ENCODE results near the gene TEX48. TPM values are rescaled to one million over a fixed set of nuclear protein-coding genes. Genes with fewer than 3 reads are reported as not detected.
A peak's percentile ranks its signal among the peaks of the same experiment; 100 is the strongest.

TEX48 gene
- total RNA-seq, 1 donor from 2014 or later = not detected

DNA sequence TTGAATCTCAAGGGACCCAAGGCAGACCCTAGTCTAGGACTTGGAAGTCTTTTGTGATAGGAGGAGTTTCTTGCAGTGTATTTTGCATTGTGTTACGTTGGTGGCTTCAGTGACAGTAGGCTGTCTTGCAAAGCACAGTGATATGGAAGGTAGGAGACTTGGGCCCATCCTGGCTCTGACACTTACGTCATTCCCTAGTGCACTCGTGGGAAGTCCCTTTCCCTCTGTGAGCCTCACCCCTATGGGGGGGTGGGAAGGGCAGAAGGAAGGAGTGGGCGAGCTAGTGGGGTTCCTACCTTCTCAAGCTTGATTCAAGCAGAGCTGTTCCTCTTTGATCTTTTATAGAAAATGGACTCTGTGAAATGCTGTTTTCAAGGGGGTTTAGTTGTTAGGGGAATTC, 15.1 kb downstream of the TEX48 start:
- DNase-seq (ENCODE audit: low spot score) = no peak

DNA sequence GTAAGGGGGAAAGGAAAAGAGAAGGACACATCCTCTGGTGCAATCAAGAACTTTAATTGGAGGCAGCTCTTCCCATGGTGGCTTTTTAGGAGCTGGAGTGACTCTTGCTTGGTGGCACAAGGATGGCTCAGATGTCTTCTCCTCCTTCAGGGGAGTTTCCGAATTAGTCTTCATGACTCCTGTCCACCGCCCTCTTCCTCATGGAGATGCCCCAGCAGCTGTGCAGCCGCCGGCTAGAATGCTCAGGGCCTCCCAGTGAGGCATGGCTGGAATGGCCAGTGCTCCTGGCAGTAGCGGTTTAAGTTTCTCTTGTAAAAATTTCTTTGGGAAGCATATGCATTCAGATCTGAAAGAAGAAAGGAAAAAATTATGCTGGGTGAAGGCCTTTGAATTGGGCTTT, 15.6 kb downstream of the TEX48 start:
- no peak for DNase-seq (ENCODE audit: low spot score)

DNA sequence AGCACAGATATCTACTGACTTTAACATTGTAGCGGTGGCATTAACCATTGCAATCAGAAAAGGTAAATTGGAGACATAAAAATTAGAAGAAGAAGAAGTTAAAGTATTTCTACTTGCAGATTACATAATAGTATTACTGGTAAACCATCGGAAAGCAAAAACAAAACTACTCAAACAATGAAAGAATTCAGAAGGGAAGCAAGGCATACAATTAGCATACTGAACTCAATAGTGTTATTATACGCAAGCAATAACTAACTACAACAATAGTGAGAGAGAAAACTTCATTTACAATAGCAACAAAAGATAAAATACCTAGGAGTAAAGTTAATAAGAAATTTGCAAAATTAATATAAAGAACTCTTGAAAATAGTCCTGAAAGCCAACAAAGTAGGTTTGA, 17.8 kb downstream of the TEX48 start:
- DNase-seq (ENCODE audit: low spot score) = no peak

DNA sequence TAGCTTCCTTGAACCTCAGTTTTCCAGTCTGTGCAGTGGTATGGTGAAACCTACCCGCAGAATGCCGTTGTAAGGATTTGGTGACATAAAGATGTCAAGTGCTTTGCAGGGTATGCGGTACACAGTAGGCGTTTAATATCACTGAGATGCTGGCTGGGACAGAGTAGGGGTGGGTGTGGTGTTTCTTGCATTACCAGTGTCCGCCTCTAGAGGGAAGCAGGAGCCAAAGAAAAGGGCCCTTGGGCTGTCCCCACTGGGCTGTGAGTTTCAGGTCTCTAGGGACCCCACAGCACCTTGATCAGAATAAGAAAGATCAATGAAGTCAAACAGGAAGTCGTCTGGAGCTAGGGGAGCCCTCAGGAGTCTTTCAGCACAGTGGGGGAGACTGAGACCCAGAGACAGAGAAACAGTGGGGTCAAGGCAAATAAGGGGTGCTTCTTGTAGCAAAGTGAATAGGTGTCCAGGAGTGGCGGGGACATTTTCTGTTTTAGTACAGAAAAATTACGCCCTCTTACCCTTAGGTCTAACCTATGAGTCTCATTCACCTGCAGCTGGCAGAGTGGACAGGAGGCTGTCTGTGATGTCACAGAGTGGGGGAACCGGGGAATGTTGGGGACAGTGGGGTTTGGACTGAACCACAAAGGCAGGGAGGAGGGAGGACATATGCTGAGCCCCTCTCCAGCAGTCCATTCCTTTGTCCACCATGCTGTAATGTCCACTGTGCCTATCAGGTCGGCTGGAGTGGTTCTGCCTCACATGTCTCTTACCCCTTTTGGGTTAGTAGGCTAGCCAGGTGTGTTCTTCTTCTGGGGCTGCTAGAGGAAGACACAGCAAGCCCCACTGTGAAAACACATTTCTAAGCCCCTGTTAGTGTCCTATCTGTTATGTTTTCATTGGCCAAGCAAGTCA, 19.7 kb downstream of the TEX48 start:
- DNase-seq (ENCODE audit: low spot score) = no peak

DNA sequence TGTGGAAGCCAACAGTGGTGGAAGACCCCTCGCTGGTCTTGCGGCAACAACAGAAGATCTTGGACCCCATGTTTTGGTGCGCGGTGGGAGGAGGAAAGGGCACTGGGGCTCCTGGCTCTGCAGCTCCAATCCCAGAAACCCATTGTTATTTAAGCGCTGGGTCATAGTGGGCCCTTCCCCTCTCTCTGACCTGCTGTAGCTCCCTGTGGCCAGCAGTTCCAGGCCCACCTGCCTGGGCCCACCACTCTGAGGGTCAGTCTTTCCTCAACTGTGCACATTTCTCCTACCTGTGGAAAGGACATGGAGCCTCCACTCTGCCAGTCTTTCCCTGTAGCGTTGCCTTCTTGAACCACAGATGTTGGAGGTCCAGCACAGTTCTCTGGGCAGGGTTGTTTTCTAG, 24.3 kb downstream of the TEX48 start, which contains the start of gene TEX53:
Gene TEX53, minus strand, starts transcription at position 101 of the 400 bp plus-strand sequence. Its CDS starts 31 bp downstream, at position 70.
- no peak for DNase-seq (ENCODE audit: low spot score)

DNA sequence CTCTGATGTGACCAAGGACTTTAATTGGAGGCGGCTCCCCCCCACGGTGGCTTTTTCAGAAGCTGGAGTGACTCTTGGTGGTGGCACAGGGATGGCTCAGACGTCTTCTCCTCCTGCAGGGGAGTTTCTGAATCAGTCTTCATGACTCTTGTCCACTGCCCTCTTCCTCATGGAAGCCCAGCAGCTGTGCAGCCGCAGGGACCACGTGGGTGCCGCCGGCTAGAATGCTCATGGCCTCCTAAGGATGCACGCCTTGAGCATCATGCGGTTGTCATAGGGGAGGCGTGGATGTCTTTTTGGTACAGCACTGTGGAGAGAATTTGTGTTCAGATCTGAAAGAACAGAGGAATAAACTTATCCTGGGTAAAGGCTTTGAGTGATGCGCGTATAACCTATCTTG, 25.7 kb downstream of the TEX48 start:
- no peak for DNase-seq (ENCODE audit: low spot score)

DNA sequence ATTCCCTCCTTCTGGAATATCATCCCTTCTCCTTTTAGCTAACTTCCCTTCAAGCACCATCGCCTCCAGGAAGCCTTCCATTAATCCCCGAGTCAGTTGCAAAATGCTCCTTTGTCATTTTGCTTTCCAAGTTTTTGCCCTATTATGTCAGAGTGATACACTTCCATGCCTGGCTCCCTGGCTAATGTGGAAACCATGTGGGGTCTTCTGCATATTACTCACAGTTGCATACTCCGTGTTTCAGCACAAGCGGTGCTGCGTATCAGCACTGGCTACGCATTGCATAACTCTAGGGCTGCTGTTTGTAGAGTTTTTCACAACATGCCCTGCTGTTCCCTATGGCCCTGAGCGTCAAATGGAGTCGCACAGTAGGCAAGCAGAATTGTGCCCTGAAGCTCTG, 26.3 kb downstream of the TEX48 start:
- DNase-seq (ENCODE audit: low spot score) = no peak

DNA sequence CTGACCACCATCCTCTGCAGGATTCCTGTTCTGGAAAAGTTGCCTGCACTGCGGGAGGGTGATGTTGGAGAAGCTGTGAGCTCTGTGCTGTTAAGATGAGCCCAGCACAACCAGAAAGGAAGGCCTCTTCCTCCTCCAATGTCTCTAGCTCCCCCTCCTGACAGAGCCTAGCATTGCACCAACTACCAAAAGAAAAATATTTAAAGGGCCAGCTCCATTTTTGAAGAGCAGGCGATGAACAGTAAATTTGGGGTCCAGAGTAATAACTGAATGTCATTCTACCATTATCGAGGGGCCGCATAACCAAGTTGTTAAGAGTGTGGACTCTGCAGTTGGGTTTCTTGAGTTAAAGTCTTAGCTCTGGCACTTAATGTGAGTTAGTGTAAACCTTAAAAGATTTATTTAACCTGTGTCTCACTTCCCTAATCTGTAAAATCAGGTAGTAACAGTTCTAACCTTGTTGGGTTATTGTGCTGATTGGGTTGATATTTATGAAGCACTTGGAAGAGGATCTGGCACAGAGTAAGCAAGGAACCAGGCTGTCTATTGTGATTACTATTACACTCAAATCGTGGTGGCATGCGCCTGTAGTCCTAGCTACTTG, 28.3 kb downstream of the TEX48 start:
- DNase-seq (ENCODE audit: low spot score) = peak; percentile 86

DNA sequence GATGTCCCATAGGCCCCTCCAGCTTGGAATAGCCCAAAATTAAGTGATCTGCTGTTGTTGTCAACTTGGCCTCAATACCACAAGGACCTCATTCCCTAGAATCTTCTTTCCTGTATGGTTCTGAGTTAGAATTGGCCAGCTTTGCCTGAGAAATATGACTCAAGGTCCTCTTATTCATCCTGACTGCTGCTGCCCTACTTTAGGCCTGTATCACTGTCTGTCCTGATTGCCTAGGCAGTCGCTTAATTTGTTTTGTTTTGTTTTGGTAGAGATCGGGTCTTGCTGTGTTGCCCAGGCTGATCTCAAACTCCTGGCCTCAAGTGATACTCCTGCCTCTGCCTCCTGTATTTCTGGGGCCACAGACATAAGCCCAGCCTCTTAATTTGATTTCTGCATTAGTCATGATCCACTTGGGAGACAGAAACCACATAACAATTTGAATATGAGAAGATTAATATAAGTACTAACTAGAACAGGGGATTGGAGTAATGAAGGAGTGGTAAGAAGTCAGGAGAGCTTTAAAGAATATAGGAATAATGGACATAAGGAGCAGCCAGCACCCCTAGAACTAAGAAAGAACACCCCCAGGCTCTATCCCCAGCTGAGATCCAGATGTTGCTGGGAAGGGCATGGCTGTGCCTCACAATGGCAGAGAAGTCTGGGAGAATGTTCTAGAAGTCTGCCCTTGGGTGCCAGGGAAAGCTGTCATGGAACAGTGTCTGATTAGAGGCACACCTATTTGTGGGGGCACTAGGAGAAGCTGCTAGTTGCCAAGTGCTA, 29.0 kb downstream of the TEX48 start:
- no peak for DNase-seq (ENCODE audit: low spot score)

DNA sequence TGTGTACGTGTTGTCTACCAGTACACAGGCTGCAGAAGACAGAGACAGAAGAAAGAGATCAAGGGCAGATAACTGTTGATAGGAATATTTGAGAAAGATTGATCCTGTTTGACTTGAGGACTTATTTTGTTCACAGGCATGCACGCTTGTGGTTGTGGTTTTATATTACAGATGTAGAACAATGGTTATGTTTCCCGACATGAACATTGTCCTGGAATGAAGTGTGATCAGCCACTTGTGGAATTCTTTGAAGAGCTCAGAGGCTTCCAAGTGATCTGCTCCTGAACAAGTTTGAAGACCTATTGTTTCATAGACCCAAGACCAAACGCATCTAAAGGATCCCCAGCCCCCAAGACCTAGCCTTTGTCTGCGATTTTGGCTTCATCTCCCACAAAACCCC, 38.1 kb downstream of the TEX48 start:
- no peak for DNase-seq (ENCODE audit: low spot score)

DNA sequence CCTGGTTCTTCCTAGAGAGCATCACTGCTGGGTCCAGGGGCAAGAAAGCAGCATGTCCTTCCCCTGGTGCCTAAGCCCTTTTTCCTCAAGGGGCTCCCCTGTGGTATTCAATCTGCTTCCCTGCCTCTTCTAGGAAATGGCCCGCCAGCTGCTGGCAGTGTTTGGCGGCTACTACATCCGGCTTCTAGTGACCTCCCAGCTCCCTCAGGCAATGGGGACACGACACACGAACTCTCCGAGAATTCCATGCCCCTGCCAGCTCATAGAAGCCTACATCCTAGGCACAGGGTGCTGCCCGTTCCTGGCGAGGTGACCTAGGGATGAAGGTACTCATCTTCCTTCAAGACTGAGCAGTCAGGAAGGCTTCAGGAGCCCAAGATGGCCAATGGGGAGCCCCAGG, 39.0 kb downstream of the TEX48 start:
- DNase-seq (ENCODE audit: low spot score) = no peak

DNA sequence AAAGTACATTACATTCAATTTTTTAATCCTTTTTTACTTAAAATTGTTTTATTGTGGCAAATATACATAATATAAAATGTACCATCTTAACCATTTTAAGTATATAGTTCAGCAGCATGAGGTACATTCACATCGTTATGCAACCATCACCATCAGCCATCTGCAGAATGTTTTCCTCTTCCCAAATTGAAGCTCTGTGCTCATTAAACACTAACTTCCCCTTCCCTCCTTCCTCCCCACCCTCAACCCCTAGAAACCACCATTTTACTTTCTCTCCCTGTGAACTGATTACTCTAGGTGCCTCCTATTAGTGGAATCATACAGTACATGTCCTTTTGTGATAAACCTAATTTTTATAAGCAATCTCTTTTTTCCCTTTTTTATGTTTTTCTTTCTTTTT, 40.0 kb downstream of the TEX48 start:
- no peak for DNase-seq (ENCODE audit: low spot score)

DNA sequence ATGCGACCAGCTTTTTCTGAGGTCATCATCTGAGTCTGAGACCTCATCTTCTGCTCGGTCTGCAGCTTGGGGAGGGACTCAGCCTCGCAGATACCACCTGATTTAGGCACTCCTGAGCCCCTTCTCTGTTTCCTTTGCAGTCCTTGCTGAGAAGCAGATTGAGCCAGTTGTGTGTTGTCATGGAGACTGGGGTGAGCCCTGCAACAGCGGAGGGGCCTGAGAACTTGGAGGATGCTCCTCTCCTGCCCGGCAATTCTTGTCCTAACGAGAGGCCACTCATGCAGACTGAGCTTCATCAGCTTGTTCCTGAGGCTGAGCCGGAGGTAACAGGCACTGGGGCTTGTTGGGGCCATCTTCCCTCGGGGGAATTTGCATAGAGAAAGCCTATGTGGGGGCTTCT, 43.6 kb downstream of the TEX48 start:
- no peak for DNase-seq (ENCODE audit: low spot score)

DNA sequence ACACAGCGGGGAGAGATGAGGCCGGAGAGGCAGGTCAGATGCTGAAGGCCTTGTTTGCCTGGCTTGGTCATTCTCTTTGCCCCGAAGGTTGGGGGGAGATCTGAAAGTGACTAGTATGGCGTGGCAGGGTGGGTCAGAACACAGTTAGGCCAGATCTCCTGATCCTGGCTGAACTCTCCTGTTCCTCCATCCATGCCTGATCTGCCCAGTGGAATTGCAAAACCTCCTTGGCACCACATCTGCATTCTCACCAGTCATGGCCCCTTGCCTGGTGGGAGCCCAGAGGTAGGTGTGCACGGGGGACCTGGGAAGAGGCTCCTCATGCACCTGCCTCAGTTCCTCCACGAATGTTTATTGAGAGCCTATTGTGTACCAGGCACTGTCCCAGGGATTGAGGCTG, 47.6 kb downstream of the TEX48 start:
- DNase-seq (ENCODE audit: low spot score) = no peak

DNA sequence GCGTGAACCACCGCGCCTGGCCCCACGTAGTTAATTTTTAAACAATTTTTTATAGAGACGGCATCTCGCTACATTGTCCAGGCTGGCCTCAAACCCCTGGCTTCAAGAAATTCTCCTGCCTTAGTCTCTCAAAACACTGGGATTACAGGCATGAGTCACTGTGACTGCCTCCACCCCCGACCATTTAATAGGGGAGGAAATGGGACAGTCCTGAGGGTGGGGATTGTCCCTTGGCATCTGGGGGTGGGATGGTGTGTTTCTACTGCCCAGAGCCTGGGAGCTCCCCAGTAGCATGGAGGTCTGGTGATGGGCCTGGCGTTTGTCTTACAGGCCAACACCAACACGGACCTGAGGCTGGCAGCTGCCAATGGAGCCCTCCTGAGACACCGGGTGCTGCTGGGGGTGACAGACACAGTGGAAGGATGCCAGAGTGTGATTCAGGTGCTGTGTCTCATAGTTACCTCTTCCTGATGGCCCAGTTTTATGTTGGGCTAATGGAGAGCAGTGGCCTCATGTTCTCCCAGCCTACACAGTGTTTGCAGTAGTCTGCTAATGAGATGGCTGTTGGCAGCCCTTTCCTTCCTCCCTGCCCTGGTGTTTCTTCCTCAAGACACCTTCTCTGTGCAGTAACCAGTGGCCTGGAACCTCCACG, 48.4 kb downstream of the TEX48 start:
- no peak for DNase-seq (ENCODE audit: low spot score)

DNA sequence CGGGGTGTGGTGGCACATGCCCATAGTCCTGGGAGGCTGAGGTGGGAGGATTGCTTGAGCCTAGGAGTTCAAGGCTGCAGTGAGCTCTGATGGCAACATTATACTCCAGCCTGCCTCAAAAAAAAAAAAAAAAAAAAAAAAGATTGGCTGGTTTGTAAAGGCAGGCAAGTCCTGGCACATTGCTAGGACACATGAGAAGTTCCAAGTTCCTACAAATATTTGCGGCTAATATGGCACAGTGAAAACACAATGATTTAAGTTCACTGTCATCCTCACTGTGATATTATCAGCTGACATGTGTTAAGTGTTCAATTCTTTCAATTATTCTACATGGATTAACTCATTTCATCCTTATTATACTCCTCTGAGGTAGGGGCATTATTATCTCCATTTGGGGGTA, 50.8 kb downstream of the TEX48 start:
- DNase-seq (ENCODE audit: low spot score) = no peak

DNA sequence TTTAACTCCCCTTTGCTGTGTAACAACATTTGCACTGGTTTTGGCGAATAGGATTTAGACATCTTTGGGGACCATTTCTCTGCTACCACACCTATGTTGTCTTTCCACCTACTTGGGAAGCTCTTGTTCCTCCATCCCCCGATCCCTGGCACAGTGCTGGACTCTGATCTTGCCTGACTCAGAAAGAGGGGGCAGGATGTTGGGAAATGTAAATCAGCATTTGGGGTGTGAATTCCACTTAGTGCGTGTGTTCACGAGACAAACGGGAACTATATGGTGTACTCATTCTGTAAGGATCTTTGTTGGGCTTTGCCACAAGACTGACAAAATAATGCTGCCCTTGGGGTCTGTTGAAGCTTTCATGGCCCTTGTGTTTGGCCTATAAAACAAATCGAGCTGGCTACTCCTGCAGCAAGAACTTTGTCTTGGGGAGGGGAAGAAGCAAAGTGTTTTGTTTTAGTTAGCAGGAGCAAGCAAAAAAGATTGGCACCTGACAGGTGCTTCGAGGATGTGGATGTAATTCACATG, 52.4 kb downstream of the TEX48 start:
- DNase-seq (ENCODE audit: low spot score) = no peak

DNA sequence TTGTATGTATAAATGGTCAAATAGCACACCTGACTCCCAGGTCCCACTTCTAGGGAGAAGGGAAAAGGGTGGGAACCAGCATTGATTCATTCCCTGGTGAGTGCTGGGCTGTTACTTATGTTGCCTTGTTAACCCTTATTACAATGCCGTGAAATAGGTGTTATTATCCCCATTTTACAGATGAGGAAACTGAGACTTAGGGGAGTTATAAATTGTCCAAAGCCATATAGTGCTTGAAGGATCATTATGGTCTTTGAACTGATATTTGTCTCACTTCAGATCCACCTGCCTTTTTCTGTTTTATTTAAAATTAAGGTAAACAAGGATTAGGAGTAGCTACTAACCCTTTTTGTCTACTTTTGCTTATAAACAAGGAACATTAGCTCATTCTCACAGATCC, 54.4 kb downstream of the TEX48 start:
- no peak for DNase-seq (ENCODE audit: low spot score)

DNA sequence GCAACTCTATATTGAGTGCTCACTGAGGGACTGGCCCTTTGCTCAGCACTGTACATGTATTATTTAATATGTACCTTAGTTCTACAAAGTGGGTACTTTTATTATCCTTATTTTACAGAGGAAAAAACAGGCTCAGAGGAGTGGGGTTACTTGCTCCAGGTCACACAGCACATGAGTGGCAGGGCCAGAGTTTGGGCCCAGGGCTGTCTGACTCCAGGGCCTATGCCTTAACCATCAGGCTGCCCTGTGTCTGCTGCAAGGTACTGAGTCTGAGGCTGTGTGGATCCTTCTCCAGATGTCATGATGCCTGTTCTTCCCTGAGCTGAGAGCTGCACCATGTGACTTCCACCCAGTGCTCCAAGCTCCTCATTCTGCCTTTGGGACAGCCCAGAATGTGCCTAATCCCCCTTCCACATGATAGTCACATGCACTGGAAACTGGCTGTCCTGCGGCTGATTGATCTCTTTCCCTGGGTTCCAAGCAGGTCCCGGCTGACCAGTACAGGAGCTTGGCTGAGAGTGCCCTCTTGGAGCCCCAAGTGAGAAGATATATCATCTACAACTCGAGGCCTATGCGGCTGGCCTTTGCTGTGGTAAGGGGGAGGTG, 55.5 kb downstream of the TEX48 start:
- no peak for DNase-seq (ENCODE audit: low spot score)

DNA sequence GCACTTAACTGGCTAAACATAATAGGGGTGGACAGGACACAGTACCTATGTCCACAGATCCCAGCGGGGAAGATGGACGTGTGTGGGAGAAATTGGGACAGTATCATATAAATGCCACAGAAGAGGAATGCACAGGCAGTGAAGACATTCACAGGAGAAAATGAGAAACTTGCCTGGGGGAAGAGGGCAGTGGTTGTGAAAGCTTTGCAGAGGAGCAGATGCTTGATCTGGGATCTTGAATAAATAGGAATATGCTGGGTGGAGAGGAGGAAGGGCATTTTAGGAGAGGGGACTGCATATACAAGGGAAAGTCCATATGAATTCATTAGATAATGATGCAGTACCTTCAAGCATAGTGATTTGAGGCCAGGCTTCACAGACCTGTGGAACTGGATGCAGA, 57.3 kb downstream of the TEX48 start:
- DNase-seq (ENCODE audit: low spot score) = no peak

DNA sequence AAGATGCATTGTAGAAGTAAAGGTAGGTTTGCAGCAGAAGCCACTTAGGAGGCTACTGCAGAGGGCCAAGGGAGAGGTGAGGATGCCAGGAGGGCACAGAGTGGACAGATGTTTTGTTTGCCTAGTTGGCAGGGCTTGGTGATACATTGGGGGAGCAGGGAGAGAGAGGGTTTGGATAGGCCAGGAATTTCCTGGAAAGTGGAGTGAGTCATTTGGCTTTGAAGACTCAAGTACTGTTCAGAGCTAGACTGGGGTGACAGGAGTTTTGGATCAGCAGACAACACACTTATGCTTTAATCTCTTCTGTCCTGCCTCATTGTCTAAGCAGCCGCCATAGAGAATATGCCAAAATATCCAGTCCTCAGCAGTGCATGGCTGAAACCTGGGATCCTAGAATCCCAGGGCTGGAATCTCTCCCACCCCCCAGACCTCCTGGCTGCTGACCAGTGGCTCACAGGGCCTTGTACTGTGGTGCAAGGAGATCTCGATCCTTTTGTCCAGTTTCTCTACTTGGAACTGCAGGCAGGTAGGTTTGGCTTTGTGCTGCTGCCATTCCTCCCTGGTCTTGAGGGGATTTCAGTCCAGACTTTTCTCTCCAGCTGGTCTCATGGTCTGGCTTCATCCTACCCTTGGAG, 59.9 kb downstream of the TEX48 start:
- DNase-seq (ENCODE audit: low spot score) = no peak

Measured in ureter (tissue), 1 donor.